IgD-negative memory B cell (primary cell): ENCODE measurements around the gene CARMIL1. TPM values are rescaled to one million over a fixed set of nuclear protein-coding genes. Genes with fewer than 3 reads are reported as not detected.

Source experiments
- H3K27ac Mint-ChIP-seq, 3 donors: one replicate each; pipeline ENCODE4 v1.8.0; 2020 to 2022; ENCODE audit warnings: mild to moderate bottlenecking in 3 of 3, mixed read lengths in 3 of 3, moderate library complexity in 1 of 3
- H3K27me3 Mint-ChIP-seq: one replicate; pipeline ENCODE4 v1.8.0; 2021; ENCODE audit warnings: mixed read lengths
- H3K36me3 Mint-ChIP-seq: one replicate; pipeline ENCODE4 v1.8.0; 2020; ENCODE audit warnings: mild to moderate bottlenecking, mixed read lengths
- H3K4me1 Mint-ChIP-seq, 3 donors: one replicate each; pipeline ENCODE4 v1.8.0; 2020 to 2022; ENCODE audit warnings: mixed read lengths in 3 of 3, mild to moderate bottlenecking in 1 of 3
- H3K4me3 Mint-ChIP-seq, 4 donors: one replicate each; pipeline ENCODE4 v1.8.0; 2020 to 2022; ENCODE audit warnings: mild to moderate bottlenecking in 4 of 4, mixed read lengths in 4 of 4, moderate library complexity in 3 of 4
- H3K9me3 Mint-ChIP-seq, 3 donors: one replicate each; pipeline ENCODE4 v1.8.0; 2020 to 2021; ENCODE audit warnings: mixed read lengths in 3 of 3, mild to moderate bottlenecking in 1 of 3
- polyA plus RNA-seq: library from polyadenylated mRNA; unstranded; fragments of 300-500 nt; fragmentation: Illumina TruSeq; gene quantifications from one replicate; pipeline ENCODE4 v1.2.3, GENCODE V29; 2021

Gene CARMIL1
- polyA plus RNA-seq, 1 donor from 2014 or later, result 1.1 TPM

GRCh38 chr6:25417046-25417605 is 138.0 kb downstream of the CARMIL1 start:
- H3K4me3 Mint-ChIP-seq, result no peak overlapping the region
- peaks cover 3% of the 10 kb centered on the region for H3K27me3 Mint-ChIP-seq
- no peak overlapping the region for H3K27ac Mint-ChIP-seq
- peaks cover 0 to 18% (median 3%) of the 10 kb centered on the region in 3 donors for H3K4me1 Mint-ChIP-seq
- H3K9me3 Mint-ChIP-seq, result peaks cover 0 to 3% (median 0%) of the 10 kb centered on the region in 3 donors
- no peaks in the 10 kb centered on the region for H3K36me3 Mint-ChIP-seq

DNA sequence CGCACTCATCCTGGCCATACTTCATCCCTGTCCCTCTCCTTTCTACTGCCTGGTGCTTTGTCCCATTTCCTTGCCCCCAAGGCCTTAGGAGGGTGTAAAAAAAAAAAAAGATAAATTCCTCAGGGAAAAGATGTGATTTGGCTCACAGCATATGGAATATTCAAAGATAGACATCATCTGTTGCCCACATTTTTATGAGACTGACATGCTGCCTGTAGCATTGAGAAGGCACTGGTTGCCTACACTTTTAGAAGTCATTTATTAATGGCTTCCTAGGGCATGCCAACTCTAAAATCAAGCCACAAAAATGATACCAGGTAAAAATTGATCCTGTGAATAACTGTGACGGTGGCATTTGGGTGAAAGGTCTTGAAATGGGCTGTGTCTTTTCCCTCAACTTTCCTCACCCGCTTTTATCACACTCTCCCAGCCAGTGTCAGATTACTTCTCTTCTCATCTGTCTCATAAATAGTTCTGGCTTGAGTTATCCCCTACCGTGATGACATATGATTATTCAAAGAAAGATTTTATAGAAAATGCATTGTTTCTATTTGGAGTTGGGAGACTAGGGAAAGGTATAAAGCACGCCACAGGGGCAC is 139.4 kb downstream of the CARMIL1 start:
- no peak overlapping the region for H3K27ac Mint-ChIP-seq
- no peaks in the 10 kb centered on the region for H3K36me3 Mint-ChIP-seq
- no peak overlapping the region for H3K4me3 Mint-ChIP-seq
- peaks cover 3% of the 10 kb centered on the region for H3K27me3 Mint-ChIP-seq
- peaks cover 0 to 3% (median 0%) of the 10 kb centered on the region in 3 donors for H3K9me3 Mint-ChIP-seq
- peaks cover 0 to 10% (median 2%) of the 10 kb centered on the region in 3 donors for H3K4me1 Mint-ChIP-seq

- peaks cover 3% of the 10 kb centered on the region for H3K27me3 Mint-ChIP-seq
- peaks cover 0 to 3% (median 0%) of the 10 kb centered on the region in 3 donors for H3K9me3 Mint-ChIP-seq
- no peak overlapping the region for H3K27ac Mint-ChIP-seq
- H3K36me3 Mint-ChIP-seq, result no peaks in the 10 kb centered on the region
- H3K4me1 Mint-ChIP-seq, result peaks cover 0 to 7% (median 2%) of the 10 kb centered on the region in 3 donors
- no peak overlapping the region for H3K4me3 Mint-ChIP-seq
Measured at GRCh38 chr6:25419879-25420278, 140.7 kb downstream of the CARMIL1 start.

DNA sequence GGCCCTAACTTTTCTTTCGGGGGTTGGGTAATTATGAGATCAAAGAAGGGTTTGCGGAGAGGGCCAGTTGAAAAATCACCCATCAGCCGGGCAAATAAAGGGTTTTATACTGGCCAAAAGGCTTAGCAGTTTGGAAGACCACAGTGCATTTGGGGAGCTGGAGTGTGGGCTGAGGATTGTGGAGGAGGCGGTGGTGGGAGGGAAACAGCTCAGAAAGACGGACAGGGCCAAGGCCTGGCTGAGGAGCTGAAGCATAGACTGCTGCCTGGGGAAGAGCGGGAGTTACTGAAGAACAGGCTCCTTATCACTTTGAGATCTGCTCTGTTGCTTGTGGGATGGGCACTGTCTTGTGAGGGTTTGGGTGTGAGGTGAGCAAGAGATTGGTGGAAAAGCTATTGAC is 144.2 kb downstream of the CARMIL1 start:
- Mint-ChIP-seq H3K27me3 (no peaks in the 10 kb centered on the region), H3K9me3 (peaks cover 0 to 3% (median 0%) of the 10 kb centered on the region in 3 donors), H3K36me3 (no peaks in the 10 kb centered on the region), H3K4me3 (no peak overlapping the region), H3K4me1 (peaks cover 0 to 12% (median 6%) of the 10 kb centered on the region in 3 donors), H3K27ac (peak overlapping the region in 1 of 3 donors; percentile 73)

GRCh38 chr6:25424303-25424702 is 145.1 kb downstream of the CARMIL1 start:
- H3K27me3 Mint-ChIP-seq, result no peaks in the 10 kb centered on the region
- no peaks in the 10 kb centered on the region for H3K36me3 Mint-ChIP-seq
- peaks cover 0 to 3% (median 0%) of the 10 kb centered on the region in 3 donors for H3K9me3 Mint-ChIP-seq
- no peak overlapping the region for H3K4me3 Mint-ChIP-seq
- no peak overlapping the region for H3K27ac Mint-ChIP-seq
- peaks cover 0 to 17% (median 6%) of the 10 kb centered on the region in 3 donors for H3K4me1 Mint-ChIP-seq

GRCh38 chr6:25427549-25427948 is 148.4 kb downstream of the CARMIL1 start:
- H3K27me3 Mint-ChIP-seq, result peaks cover 3% of the 10 kb centered on the region
- H3K4me1 Mint-ChIP-seq, result peaks cover 0 to 19% (median 11%) of the 10 kb centered on the region in 3 donors
- no peak overlapping the region for H3K4me3 Mint-ChIP-seq
- H3K36me3 Mint-ChIP-seq, result no peaks in the 10 kb centered on the region
- H3K9me3 Mint-ChIP-seq, result no peaks in the 10 kb centered on the region
- H3K27ac Mint-ChIP-seq, result no peak overlapping the region

- Mint-ChIP-seq H3K27ac (peak overlapping the region in 1 of 3 donors; percentile 57), H3K9me3 (no peaks in the 10 kb centered on the region), H3K4me3 (no peak overlapping the region), H3K36me3 (no peaks in the 10 kb centered on the region), H3K27me3 (peaks cover 3% of the 10 kb centered on the region), H3K4me1 (peaks cover 0 to 19% (median 11%) of the 10 kb centered on the region in 3 donors)
Measured at GRCh38 chr6:25428758-25429317, 149.7 kb downstream of the CARMIL1 start.

DNA sequence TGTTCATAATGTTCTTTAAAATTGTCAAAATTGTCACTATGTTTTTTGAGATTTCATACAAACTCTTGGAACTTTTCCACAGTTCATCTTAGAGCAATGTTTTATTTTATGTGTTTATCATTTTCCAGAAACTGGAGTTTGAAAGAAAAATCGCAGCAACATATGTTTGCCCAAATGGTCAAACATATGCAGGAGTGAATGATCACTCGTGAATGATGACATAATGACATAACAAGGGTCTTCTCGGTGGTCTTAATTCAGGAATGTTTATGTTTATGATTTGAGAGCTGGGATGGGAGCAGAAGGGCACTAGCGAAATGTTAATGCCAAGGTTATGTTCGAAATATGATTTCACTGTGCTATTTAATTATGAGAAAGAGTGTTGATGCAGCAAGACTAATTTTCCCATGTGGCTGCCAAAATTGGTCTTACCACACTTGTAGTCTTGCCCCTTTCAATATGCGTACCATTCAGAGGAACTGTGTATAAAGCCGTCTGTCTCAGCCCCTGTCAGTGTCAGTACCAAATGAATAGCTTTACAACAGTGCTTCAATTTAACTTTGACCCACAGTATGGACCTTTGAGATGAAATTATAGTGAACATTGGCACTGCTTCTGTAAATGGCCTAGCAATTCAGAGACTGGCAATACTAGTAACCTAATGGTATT is 152.3 kb downstream of the CARMIL1 start:
- Mint-ChIP-seq H3K27me3 (peaks cover 8% of the 10 kb centered on the region), H3K36me3 (no peaks in the 10 kb centered on the region), H3K4me3 (peak overlapping the region in 1 of 4 donors; percentile 30), H3K27ac (no peak overlapping the region), H3K9me3 (no peaks in the 10 kb centered on the region), H3K4me1 (peaks cover 0 to 18% (median 11%) of the 10 kb centered on the region in 3 donors)

GRCh38 chr6:25431975-25432307 is 152.8 kb downstream of the CARMIL1 start:
- no peak overlapping the region for H3K4me3 Mint-ChIP-seq
- peaks cover 0 to 18% (median 11%) of the 10 kb centered on the region in 3 donors for H3K4me1 Mint-ChIP-seq
- peaks cover 8% of the 10 kb centered on the region for H3K27me3 Mint-ChIP-seq
- H3K9me3 Mint-ChIP-seq, result no peaks in the 10 kb centered on the region
- H3K36me3 Mint-ChIP-seq, result no peaks in the 10 kb centered on the region
- no peak overlapping the region for H3K27ac Mint-ChIP-seq

- Mint-ChIP-seq H3K4me3 (no peak overlapping the region), H3K27me3 (peaks cover 8% of the 10 kb centered on the region), H3K4me1 (peaks cover 0 to 6% (median 5%) of the 10 kb centered on the region in 3 donors)
Measured at GRCh38 chr6:25434921-25435320, 155.7 kb downstream of the CARMIL1 start.

GRCh38 chr6:25435416-25435985 is 156.3 kb downstream of the CARMIL1 start:
- H3K4me1 Mint-ChIP-seq, result peaks cover 0 to 6% (median 5%) of the 10 kb centered on the region in 3 donors
- H3K27ac Mint-ChIP-seq, result no peak overlapping the region

More at GRCh38 chr6:25434921-25435320, 155.7 kb downstream of the CARMIL1 start:
- H3K27ac Mint-ChIP-seq, result no peak overlapping the region
- H3K9me3 Mint-ChIP-seq, result no peaks in the 10 kb centered on the region
- H3K36me3 Mint-ChIP-seq, result no peaks in the 10 kb centered on the region

DNA sequence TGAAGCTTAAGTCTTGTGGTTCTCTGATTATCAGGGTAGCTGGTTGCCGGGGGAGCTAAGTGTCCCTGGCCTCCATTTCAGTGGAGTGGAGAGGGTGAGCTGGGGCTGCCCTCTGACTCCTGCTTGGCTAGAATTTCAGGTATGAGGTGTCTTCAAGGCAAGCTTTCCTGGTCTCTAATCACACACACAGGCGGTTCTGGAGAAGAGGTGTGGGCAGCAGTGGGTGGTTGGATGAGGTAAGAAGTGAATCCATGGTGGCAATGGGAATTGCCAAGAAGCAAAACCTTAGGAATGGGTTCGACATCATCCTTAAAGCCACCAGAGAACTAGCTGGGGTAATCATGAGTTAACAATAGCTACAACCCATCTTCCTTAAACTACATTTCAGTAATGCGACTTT is 157.6 kb downstream of the CARMIL1 start:
- H3K27ac Mint-ChIP-seq, result no peak overlapping the region
- H3K27me3 Mint-ChIP-seq, result peaks cover 6% of the 10 kb centered on the region
- H3K36me3 Mint-ChIP-seq, result no peaks in the 10 kb centered on the region
- no peak overlapping the region for H3K4me3 Mint-ChIP-seq
- peaks cover 0 to 4% (median 3%) of the 10 kb centered on the region in 3 donors for H3K4me1 Mint-ChIP-seq
- no peaks in the 10 kb centered on the region for H3K9me3 Mint-ChIP-seq

More at GRCh38 chr6:25435416-25435985, 156.3 kb downstream of the CARMIL1 start:
- Mint-ChIP-seq H3K4me3 (no peak overlapping the region), H3K27me3 (peaks cover 8% of the 10 kb centered on the region), H3K36me3 (no peaks in the 10 kb centered on the region), H3K9me3 (no peaks in the 10 kb centered on the region)

DNA sequence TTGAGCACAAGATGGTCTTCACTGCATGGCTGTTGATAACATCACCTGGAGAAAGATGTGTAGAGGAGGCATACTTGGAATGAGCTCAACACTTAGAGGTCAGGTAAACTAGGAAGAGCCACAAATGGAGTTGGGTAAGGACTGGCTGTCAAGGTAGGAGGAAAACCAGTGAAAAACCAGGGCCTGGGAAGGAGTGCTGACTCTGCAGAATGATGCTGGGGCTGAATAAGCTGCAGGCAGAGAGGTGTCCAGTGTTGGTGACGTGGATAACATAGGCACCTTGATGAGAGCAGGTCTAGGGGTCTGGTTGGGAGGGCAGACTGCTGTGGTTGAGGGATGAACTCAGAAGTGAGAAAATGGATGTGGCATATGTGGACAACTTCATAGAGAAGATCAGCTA is 160.2 kb downstream of the CARMIL1 start:
- H3K27ac Mint-ChIP-seq, result no peak overlapping the region
- H3K4me3 Mint-ChIP-seq, result no peak overlapping the region
- H3K4me1 Mint-ChIP-seq, result peaks cover 0 to 7% (median 0%) of the 10 kb centered on the region in 3 donors
- H3K9me3 Mint-ChIP-seq, result peaks cover 0 to 2% (median 0%) of the 10 kb centered on the region in 3 donors
- H3K36me3 Mint-ChIP-seq, result no peaks in the 10 kb centered on the region
- peaks cover 6% of the 10 kb centered on the region for H3K27me3 Mint-ChIP-seq

DNA sequence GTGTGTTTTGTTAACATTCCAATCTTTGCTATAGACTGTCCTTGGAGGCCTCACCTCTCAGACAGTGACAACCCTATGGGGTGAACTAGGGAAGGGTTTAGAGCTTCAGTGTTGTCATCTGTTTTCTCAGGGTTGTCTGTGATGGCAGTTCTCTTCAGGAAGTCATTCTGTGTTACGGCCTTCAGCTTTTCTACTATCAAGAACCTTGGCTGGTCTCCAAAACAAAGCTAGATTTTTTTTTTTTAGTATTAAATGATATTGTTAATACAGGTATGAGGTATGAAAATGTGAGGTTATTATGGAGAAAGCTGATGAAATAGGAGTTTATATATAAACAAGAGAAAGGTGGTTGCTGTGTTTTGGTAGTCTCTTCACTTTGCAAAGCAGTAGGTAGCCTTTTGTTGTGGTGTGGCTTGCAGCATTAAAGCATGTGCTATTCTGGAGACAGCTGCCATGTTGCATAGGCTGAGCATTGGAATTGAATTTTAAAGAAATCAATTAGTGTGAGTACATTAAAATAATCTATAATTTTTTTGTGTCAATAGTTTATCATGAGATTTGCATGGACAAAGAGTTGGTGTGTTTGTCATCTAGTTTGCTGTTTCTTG is 162.6 kb downstream of the CARMIL1 start:
- no peak overlapping the region for H3K4me3 Mint-ChIP-seq
- peaks cover 1% of the 10 kb centered on the region for H3K27me3 Mint-ChIP-seq
- no peaks in the 10 kb centered on the region for H3K36me3 Mint-ChIP-seq
- peaks cover 0 to 10% (median under 1%) of the 10 kb centered on the region in 3 donors for H3K4me1 Mint-ChIP-seq
- H3K9me3 Mint-ChIP-seq, result peaks cover 3 to 12% (median 9%) of the 10 kb centered on the region in 3 donors
- H3K27ac Mint-ChIP-seq, result no peak overlapping the region
